H1 (cell line): ENCODE data around the gene PI4KA. TPM values are rescaled to one million over a fixed set of nuclear protein-coding genes. Genes with fewer than 3 reads are reported as not detected.

Experiments
- CHD1 ChIP-seq: IDR thresholded peaks from 2 replicates; pipeline ENCODE4 v1.6.1; 2012; ENCODE audit warnings: low read depth, low read length, improper control_type of control experiment
- RXRA ChIP-seq: IDR thresholded peaks from 2 replicates; pipeline ENCODE4 v1.6.1; 2011; ENCODE audit warnings: low read depth, mild to moderate bottlenecking, low read length, moderate library complexity; ENCODE audit not compliant: insufficient read depth
- SIRT6 ChIP-seq: IDR thresholded peaks from one replicate; pipeline ENCODE4 v1.7.1; 2012; ENCODE audit warnings: low read length, inconsistent platforms
- SUZ12 ChIP-seq: fragments of 200-600 bp; sonication (generic); IDR thresholded peaks from 2 replicates; pipeline ENCODE4 v1.6.1; 2012; ENCODE audit warnings: mild to moderate bottlenecking, inconsistent platforms, low read length, moderate library complexity, mixed read lengths
- polyA plus RNA-seq, 7 experiments: library from polyadenylated mRNA; depleted of rRNA in 3 of 7; stranded (reverse) in 5 of 7; unstranded in 2 of 7; fragments of >200 nt in 5 of 7; fragments of 200-250 nt in 2 of 7; gene quantifications; 1 replicate in 5 of 7; 2 replicates in 1 of 7; 4 replicates in 1 of 7; pipeline versions ENCODE4 v1.2.1 to v1.2.3, GENCODE V29; 2011 to 2013; ENCODE audit warnings: missing spikeins in 2 of 7, mixed read lengths in 2 of 7
- total RNA-seq: library from RNA; stranded (reverse); fragmentation: NEBNext Ultra II Directional; extraction: Animal tissue kit (Norgen Biotek cat#: 25700); gene quantifications from 2 replicates; pipeline ENCODE4 v1.2.1, GENCODE V29; 2021

The PI4KA gene
- total and polyA plus RNA-seq, 2 of the 8 experiments (the other 6 are each of a cell fraction or from before 2014, with no cell fraction given) = 22.5 to 37.7 TPM

- no peak for TF ChIP-seq CHD1
- TF ChIP-seq SUZ12 = no peak
- no peak for TF ChIP-seq RXRA
- TF ChIP-seq SIRT6 = no peak
- TF ChIP-seq, all 59 proteins: peak for 0
These were observed 79.4 kb downstream of the PI4KA start (continued) for GRCh38 chr22:20779014-20779817.
